HG02884 (cell line): ENCODE measurements around the gene SULT1A2.
"Not testable (repeated sequence)": the region's sequence is repeated elsewhere in the genome, so short reads cannot be mapped to it uniquely, and the experiment has no call there.

Source experiments
- ATAC-seq: cut with Tn5 transposase; IDR thresholded peaks from one replicate; pipeline ENCODE4 v1.9.1; 2021; ENCODE audit warnings: mild to moderate bottlenecking, moderate library complexity; ENCODE audit not compliant: unreplicated experiment

The SULT1A2 gene

DNA sequence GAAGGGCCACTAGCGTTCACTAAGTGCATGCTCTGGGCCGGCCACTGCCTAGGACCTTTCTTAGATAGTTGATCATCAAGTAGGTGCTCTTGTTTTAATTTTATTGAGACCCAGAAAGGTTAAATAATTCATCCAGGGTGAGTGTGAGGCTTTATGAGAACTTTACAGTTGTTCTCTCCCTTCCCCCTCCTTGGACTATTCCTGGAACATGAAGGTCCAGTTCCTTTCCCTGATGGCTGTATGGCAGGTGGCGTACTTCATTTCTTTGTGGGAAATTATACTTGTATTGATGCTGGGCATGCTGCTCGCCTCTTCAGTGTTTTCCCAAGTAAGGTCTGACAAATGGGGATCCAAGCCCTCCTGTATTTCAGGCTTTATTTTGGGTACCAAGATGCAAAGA, 34.7 kb downstream of the SULT1A2 start:
- ATAC-seq = no peak

GRCh38 chr16:28561557-28562187, 35.2 kb downstream of the SULT1A2 start:
- no peak for ATAC-seq

DNA sequence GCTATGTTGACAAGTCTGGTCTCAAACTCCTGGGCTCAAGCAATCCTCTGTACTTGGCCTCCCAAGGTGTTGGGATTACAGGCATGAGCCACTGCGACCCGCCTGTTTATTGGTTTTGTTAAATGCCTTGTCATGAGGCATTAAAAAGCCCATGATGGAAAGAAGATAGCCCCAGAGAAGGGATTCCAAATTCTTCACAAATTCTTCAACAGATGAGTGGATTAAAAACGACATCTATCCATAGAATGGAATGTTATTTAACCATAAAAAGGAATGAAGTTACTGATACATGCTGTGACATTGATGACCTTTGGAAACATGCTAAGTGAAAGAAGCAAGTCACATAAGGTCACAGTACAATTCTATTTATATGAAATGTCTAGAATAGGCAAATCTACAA, 38.4 kb downstream of the SULT1A2 start:
- no peak for ATAC-seq

GRCh38 chr16:28556914-28557320, 39.9 kb downstream of the SULT1A2 start:
- ATAC-seq = no peak

- no peak for ATAC-seq
These were observed 41.3 kb downstream of the SULT1A2 start for GRCh38 chr16:28555561-28555960.

- no peak for ATAC-seq
These were observed 42.0 kb downstream of the SULT1A2 start for GRCh38 chr16:28554634-28555423.

DNA sequence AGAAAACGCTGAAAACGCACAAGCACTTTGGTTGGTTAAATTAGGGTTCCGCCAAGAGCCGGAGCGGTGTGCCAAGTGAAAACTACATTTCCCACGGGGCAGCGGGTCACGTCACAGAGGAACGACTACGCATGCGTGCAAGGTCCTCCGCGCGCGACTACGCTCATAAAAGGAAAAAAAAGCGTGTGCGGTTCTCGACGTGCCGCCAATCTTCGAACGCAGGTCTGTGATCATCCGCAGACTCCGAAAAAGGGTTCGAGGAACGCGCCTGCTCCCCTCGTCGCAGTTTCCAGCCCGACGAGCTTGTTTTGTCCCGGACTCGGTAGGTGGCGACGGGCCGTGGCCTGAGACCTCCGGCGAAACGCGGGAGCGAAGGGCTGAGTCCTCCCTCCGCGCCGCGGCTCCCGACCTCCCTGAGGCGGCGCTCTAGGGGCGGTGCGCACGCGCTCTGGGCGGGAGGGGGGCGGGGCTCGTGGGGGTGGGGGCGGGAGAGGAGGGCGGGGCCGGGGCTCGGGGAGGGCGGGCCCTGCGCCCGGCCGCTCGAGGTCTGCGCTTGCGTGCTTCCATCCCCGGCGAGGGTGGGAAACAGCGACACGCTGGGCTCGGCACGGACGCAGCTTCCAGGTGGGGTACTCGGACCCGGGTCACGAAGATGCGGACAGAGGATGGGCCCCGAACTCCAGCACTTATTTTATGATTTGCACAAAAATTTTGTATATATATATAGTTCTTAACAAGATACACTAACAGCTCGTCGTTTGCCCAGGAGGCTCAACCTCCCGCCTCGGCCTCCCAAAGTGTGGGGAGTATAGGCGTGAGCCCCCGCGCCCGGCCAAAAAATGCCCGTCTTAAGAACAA, 42.8 kb downstream of the SULT1A2 start, which contains the start of gene SGF29:
SGF29 (plus strand) TSS at position 145 of the 858 bp plus-strand sequence. CDS start 27,150 bp downstream, outside the sequence.
- ATAC-seq = peak; percentile 74

- ATAC-seq = no peak
These were observed 47.5 kb downstream of the SULT1A2 start for GRCh38 chr16:28549301-28549899.

DNA sequence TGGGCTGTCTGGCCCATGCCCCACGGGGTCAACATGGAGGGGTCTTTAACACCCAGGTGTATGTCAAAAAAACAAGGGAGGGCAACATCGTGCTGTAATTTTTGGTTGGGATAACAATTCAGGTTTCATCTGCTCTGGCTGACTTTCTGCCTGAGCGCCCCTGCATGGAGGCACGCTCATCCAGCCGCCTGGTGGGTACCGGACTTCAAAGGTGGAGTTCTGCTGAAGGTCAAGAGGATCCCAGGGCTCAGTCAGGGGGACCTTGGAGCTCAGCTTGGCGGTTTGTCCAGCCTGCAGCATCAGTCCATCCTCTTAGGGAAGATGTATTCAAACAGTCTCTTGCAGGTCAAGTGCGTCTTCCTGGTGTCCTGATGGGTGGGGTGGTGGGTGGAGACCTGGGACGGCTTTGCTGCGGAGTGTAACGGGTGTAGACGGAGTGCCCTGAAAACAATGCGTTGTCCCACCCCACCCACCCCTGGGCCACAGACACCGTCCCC, 48.5 kb downstream of the SULT1A2 start:
- no peak for ATAC-seq

DNA sequence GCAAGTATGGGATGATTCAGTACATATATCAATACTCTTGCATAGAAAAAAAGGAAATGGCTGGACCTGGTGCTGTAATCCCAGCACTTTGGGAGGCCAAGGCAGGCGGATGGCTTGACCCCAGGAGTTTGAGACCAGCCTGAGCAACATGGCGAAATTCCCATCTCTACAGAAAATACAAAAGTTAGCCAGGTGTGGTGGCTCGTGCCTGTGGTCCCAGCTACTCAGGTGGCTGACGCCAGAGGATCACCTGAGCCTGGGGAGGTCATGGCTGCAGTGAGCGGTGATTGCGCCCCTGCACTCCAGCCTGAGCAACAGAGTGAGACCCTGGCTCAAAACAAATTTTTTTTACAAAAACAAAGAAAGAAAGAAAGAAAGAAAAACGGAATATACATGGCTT, 50.2 kb downstream of the SULT1A2 start:
- no peak for ATAC-seq

DNA sequence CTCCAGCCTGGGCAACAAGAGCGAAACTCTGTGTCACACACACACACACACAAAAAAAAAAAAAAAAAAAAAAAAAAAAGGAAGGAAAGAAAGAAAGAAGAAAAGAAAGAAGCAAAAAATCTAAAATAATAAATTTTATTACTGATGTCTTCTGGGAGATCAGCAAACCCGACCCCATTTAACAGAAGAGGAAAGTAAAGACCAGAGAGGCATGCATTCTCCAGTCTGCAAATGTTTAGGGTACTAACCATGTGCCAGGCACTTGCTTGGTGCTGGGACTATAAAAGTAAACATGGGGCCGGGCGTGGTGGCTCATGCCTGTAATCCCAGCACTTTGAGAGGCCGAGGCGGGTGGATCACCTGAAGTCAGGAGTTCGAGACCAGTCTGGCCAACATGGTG, 50.9 kb downstream of the SULT1A2 start:
- not testable (repeated sequence) for ATAC-seq

DNA sequence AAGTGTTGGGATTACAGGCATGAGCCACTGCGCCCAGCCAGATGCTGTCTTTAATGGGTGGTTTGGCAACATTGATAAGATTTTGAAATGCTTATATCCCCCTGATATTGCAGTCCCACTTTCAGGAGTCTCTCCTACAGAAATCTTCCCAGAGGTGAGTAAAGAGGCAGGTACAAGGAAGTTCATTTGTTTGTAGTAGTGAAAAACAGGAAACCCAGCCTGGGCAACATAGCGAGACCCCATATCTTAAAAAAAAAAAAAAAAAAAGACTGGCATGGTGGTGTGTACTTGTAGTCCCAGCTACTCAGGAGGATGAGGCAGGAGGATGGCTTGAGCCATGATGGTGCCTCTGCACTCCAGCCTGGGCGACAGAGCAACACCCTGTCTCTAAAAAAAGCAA, 51.9 kb downstream of the SULT1A2 start:
- no peak for ATAC-seq

GRCh38 chr16:28543072-28543471, 53.8 kb downstream of the SULT1A2 start:
- no peak for ATAC-seq

DNA sequence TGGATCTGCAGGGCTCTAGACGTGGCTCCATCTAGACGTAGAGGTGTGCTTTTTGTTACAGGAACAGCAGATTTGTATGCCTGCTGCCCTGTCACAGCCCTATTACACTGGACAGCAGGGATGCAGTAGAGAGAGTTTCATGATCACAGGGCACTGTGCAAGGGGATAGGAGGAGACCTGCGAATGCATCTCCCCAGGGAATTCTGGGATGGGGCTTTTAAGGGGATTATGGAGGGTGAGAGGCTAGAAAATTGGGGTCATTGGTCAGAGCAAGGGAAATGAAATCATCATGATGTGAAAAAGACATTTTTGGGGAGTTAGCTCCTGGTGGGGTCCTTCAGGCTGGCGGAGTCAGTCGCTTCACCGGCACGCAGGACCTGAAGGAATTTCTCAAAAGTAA, 54.2 kb downstream of the SULT1A2 start:
- ATAC-seq = no peak
